ENCODE measurements around the gene GPC3.

GRCh38 chrX:133850399-133850798 lies 135.0 kb downstream of the GPC3 start:
- TF ChIP-seq EZH2 (IDR thresholded peaks at IDR 0.05; ENCODE audit: borderline replicate concordance, low read length) (no peak), CTCF (IDR thresholded peaks at IDR 0.05; ENCODE audit: low read length) (no peak)
